ENCODE measurements around the gene CGN. TPM values are rescaled to one million over a fixed set of nuclear protein-coding genes. Genes with fewer than 3 reads are reported as not detected.

Gene CGN
- total RNA-seq, 1 experiment from 2014 or later = 30.9 TPM

- Mint-ChIP-seq H3K27me3 (ENCODE audit: low read depth) (no peaks in the 10 kb centered on the region), H3K9me3 (no peaks in the 10 kb centered on the region), H3K27ac (peak overlapping the region; percentile 97; a peak in 5 of 7 replicates), H3K36me3 (ENCODE audit: insufficient read depth in 1 of 3, low read depth in 3 of 3) (peaks cover 3 to 12% (median 11%) of the 10 kb centered on the region in 3 experiments), H3K4me1 (peaks cover 48 to 54% of the 10 kb centered on the region in 2 experiments), H3K4me3 (peak overlapping the region; percentile 89 to 91; a peak in 2 of 5 replicates)
- no peak overlapping the region for H3K27ac ChIP-seq (ENCODE audit: insufficient read length, low read depth, low read length)
- no peak overlapping the region for H4K8ac ChIP-seq (replicated peaks; ENCODE audit: insufficient read length, low read depth, low read length)
- H2BK5ac ChIP-seq (ENCODE audit: insufficient read length, low read length) = no peak overlapping the region
- no peak overlapping the region for H4K5ac ChIP-seq (ENCODE audit: insufficient read length, low read depth, low read length)
- H3K4me2 ChIP-seq (ENCODE audit: insufficient read depth, insufficient read length, low read length) = peak overlapping the region; percentile 76
- no peak overlapping the region for H3K9ac ChIP-seq (ENCODE audit: extremely low read depth, insufficient read length, low read length)
- no peak for TF ChIP-seq CTCF (conservative IDR thresholded peaks at IDR 0.05)
- WGBS (ENCODE audit: extremely low coverage, insufficient read length, low lambda C conversion rate) = no CpG with 5 or more reads among the region's 4 CpGs
- H2BK15ac ChIP-seq (ENCODE audit: low read depth, low read length) = no peak overlapping the region
- H3K14ac ChIP-seq (ENCODE audit: insufficient read depth, low read length) = peak overlapping the region; percentile 10; the same call in 1 of the 2 replicates
- H3K23me2 ChIP-seq (ENCODE audit: insufficient read length, low read depth, low read length, poor library complexity, severe bottlenecking) = peaks cover 21% of the 10 kb centered on the region
- DNase-seq = no peak
- peaks cover 2% of the 10 kb centered on the region; the same call in 1 of the 2 replicates for H3K79me2 ChIP-seq (ENCODE audit: insufficient read depth, low read length)
- no peak overlapping the region for H2AFZ ChIP-seq (ENCODE audit: low read length)
- no peak overlapping the region for H3T11ph ChIP-seq (ENCODE audit: low read length)
- H4K20me1 ChIP-seq (ENCODE audit: control insufficient read depth, insufficient read depth, insufficient read length) = no peaks in the 10 kb centered on the region
- H3K56ac ChIP-seq (ENCODE audit: insufficient read length, low read depth, low read length) = no peak overlapping the region
- peaks cover 15% of the 10 kb centered on the region; the same call in 1 of the 2 replicates for H3K4me1 ChIP-seq (ENCODE audit: insufficient read depth, low read length)
- H4K91ac ChIP-seq (ENCODE audit: insufficient read length, low read depth, low read length) = no peak overlapping the region
- no peak overlapping the region for H2BK120ac ChIP-seq (ENCODE audit: low read depth, low read length, poor library complexity, severe bottlenecking)
- no peaks in the 10 kb centered on the region for H3K79me1 ChIP-seq (ENCODE audit: insufficient read depth, low read depth, low read length, poor library complexity, severe bottlenecking)
- H3K9me3 ChIP-seq (ENCODE audit: control insufficient read depth, low read depth, low read length) = no peaks in the 10 kb centered on the region
- H3K27me3 ChIP-seq (ENCODE audit: insufficient read depth, low read length) = no peaks in the 10 kb centered on the region
- no peak overlapping the region for H2BK20ac ChIP-seq (ENCODE audit: low read depth, low read length, poor library complexity, severe bottlenecking)
- no peak overlapping the region for H3K4ac ChIP-seq (ENCODE audit: low read depth, low read length)
- H3K23ac ChIP-seq (ENCODE audit: insufficient read length, low read depth, low read length) = no peak overlapping the region
- H2BK12ac ChIP-seq (ENCODE audit: insufficient read length, low read depth, low read length) = no peak overlapping the region
- no peak overlapping the region for H3K18ac ChIP-seq (ENCODE audit: insufficient read length, low read depth, low read length)
- no peak overlapping the region for H2AK5ac ChIP-seq (ENCODE audit: insufficient read length, low read length)
These were observed 3.2 kb downstream of the CGN start for GRCh38 chr1:151514366-151514765.
